SKM-1 treated with dmso at 0.1 percent for 144 hours (cell line): ENCODE measurements around the gene WDTC1.
"Not testable (repeated sequence)": the region's sequence is repeated elsewhere in the genome, so short reads cannot be mapped to it uniquely, and the experiment has no call there.

ENCODE experiments used
- DNase-seq: peaks from one replicate; lab custom pipeline; 2025; ENCODE audit not compliant: unreplicated experiment; lab: John Stamatoyannopoulos, UW

The WDTC1 gene

GRCh38 chr1:27246194-27246593 lies 11.8 kb downstream of the WDTC1 start:
- DNase-seq = no peak

GRCh38 chr1:27253596-27253995 lies 19.2 kb downstream of the WDTC1 start:
- DNase-seq = no peak

GRCh38 chr1:27255136-27255535 lies 20.7 kb downstream of the WDTC1 start:
- no peak for DNase-seq

GRCh38 chr1:27257155-27257554 lies 22.7 kb downstream of the WDTC1 start:
- DNase-seq = no peak

- no peak for DNase-seq
Measured at GRCh38 chr1:27258598-27258997, 24.2 kb downstream of the WDTC1 start.

DNA sequence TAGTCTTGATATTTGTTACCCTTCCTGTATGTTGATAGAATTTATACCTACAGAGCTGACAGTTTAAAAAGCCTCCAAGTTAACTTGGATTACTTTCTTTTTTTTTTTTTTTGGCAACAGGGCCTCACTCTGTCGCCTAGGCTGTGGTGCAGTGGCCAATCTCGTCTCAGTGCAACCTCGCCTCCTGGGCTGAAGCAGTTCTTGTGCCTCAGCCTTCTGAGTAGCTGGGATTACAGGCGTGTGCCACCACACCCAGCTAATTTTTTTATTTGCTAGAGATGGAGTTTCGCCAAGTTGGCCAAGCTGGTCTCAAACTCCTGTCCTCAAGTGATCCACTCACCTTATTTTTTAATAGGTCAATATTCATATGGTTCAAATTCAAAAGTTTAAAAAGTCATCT lies 32.7 kb downstream of the WDTC1 start:
- DNase-seq = no peak

DNA sequence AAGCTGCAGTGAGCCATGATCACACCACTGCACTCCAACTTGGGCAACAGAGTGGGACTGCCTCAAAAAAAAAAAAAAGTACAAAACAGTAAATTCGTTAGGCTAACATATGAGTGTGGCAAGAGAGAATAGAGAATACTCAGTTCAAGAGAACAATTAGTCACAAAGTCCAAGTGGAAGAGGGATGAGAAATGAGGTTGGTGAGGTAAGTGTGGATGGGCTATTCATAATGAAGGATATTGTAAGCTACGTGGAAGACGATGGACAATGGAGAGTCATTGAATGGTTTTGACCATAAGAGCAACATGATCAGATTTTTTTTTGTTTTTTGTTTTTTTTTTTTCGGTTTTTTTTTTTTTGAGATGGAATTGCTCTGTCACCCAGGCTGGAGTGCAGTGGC lies 34.8 kb downstream of the WDTC1 start:
- DNase-seq = no peak

DNA sequence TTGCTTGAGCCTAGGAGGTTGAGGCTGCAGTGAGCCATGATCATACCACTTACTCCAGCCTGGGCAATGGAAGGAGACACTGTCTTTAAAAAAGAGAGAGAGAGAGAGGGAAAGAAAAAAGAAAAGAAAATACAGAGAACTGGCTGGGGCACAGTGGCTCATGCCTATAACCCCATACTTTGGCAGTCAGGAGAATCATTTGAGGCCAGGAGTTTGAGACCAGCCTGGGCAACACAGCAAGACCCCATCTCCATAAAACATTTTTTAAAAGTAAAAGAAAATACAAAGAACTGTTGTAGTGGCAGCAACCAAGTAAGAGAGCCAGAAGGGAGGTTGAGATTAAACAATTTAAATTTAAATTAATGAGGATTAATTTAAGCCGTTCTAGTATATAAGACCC lies 39.8 kb downstream of the WDTC1 start:
- no peak for DNase-seq

DNA sequence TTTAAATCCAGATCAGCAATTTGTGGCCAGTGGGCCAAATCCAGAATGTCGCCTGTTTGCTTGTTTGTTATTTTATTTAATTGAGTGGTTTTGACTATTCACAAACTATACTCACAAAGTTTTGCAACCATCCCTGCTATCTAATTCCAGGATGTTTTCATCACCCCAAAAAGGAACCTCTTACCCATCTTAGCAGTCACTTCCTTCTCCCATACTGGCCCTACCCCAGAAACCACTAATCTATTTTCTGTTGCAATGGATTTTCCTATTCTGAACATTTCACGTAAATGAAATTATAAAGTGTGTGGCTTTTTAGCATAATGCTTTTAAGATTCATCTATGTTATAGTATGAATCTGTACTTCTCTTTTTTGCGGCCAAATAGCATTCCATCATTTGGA lies 41.3 kb downstream of the WDTC1 start:
- DNase-seq = peak; percentile 84

DNA sequence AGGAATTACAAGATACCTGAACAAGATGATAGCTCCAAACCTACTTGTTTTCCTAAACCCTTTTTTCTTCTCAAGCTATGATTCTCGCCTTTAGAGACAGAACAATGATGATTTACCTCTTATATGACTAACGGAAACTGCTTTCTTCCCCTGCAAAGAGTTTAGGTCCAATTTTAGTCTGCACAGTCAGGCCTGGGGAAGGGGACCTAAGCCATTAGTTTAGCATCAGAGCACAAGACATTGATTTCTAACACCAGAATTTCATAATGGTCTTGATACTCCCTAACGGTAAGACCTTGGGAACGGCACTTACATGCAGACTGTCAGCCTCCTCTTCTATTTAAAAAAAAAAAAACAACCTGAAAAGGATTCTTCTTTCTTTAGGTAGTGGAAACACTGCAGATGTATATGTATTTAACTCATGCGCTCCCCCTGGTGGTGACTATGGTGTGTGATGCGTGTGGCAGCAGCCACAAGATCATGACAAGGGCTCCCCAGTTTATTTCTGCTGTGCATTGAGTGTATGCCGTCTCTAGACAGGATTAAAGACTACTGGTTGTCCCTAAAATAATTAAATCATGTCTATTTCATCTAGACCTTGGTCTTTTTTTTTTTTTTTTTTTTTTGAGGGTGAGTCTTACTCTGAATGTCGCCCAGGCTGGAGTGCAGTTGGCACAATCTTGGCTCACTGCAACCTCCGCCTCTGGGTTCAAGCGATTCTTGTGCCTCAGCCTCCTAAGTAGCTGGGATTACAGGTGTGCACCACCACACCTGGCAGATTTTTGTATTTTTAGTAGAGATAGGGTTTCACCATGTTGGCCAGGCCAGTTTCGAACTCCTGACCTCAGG lies 50.2 kb downstream of the WDTC1 start:
- peak; percentile 67 for DNase-seq

DNA sequence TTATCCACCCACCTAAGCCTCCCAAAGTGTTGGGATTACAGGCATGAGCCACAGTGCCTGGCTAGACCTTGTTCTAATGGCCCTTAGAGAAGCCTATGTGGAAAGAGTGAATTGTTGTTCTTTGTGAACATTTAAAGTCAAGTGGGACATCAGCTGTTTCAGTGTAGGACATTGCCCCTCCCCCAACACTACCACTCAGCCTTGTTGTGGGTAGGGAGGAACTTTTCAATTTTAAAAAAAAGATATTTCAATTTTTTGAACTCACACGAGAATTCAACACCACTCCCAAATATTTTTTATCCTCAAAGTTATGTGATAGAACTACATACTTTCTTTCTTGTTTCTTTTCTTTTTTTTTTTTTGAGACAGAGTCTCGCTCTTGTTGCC lies 50.8 kb downstream of the WDTC1 start:
- no peak for DNase-seq

- not testable (repeated sequence) for DNase-seq
Measured at GRCh38 chr1:27285821-27286220, 51.4 kb downstream of the WDTC1 start.

DNA sequence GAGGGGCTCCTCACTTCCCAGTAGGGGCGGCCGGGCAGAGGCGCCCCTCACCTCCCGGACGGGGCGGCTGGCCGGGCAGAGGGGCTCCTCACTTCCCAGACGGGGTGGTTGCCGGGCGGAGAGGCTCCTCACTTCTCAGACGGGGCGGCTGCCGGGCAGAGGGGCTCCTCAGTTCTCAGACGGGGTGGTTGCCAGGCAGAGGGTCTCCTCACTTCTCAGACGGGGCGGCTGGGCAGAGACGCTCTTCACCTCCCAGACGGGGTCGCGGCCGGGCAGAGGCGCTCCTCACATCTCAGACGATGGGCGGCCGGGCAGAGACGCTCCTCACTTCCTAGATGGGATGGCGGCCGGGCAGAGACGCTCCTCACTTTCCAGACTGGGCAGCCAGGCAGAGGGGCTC lies 54.7 kb downstream of the WDTC1 start:
- DNase-seq = not testable (repeated sequence)

GRCh38 chr1:27290581-27290980 lies 56.1 kb downstream of the WDTC1 start:
- no peak for DNase-seq

GRCh38 chr1:27292106-27292505 lies 57.7 kb downstream of the WDTC1 start:
- DNase-seq = no peak

DNA sequence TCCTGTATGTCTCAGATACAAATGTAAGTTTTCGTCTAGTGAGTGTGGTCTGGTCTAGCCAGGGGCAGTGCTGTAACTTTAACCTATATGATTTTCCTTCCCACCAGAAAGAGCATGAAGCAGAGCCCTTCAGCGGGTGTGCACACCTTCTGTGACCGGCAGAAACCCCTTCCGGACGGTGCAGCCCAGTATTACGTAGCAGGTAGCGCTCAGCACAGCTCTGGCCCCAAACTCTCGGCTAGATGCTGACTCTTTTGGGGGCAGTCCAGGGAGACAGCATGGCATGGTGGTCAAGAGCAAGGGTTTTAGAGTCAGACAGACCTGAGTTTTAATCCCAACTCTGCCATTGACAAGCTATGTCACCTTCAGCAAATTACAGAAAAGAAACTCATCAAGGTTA lies 59.5 kb downstream of the WDTC1 start:
- no peak for DNase-seq

GRCh38 chr1:27296773-27297291 lies 62.4 kb downstream of the WDTC1 start:
- DNase-seq = peak; percentile 58

DNA sequence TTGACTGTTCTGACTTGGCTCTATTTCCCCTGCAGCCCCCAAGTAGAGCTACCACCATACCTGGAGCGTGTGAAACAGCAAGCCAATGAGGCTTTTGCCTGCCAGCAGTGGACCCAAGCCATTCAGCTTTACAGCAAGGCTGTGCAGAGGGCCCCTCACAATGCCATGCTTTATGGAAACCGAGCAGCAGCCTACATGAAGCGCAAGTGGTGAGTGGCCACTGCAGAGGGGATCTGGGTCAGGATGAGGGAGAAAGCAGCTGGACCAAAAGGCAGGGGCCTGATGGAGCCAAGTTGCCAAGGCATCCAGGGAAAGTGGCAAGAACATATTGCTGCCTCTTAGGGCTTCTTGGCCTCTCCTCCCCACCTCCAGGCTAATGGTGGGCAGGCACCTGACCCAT lies 63.5 kb downstream of the WDTC1 start:
- no peak for DNase-seq

- DNase-seq = no peak
Measured at GRCh38 chr1:27298632-27299384, 64.4 kb downstream of the WDTC1 start.

DNA sequence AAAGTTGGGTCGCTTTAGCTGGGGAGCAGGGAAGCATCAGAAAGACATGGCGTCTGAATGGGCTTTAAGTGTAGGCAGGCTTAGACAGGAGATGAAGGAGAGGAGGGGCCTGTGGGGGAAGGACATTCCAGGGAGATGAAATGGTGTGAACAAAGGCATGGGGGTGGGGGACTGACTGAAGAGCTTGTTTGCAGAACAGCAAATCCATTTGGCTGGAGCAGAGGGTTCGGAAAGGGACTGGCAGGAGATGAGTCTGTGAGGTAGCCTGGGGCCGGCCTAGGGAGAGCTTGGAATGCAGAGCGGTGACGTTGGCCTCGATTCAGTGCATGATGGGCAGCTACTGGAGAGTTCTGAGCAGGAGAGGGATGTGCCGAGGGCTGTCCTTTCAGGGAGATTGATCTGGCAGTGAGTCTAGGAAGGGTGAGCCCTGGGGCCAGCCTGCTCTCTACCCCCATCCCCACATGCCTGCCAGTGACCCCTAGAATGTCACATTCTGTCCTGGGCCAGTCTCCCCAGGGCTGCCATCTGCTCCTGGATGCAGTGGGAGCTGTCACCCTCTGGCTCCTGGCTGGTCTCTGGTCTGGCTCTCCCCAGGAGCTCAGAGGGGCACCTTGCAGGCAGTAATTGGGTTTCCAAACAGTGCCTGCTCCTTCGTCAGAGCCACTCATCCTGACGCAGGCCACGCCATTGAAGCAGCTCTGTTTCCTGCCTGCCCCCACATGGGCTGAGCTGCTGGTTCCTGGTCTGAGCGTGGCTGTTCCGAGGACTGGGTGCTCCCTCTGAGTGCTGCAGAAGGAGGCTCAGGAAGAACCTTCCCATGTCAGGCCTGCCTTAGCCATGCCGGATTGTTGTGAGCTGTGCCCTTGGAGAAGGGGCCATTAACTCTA lies 65.2 kb downstream of the WDTC1 start:
- DNase-seq = no peak
